CD4-positive, alpha-beta T cell treated with Interleukin-6 at 100 ng/mL for 8 hours (primary cell): Measurements from ENCODE around the gene ASXL2.

ENCODE experiments used
- DNase-seq: peaks from one replicate; pipeline ENCODE4 v3.0.0-alpha.2; 2020; ENCODE audit warnings: mixed read lengths, low spot score

ASXL2 gene

DNA sequence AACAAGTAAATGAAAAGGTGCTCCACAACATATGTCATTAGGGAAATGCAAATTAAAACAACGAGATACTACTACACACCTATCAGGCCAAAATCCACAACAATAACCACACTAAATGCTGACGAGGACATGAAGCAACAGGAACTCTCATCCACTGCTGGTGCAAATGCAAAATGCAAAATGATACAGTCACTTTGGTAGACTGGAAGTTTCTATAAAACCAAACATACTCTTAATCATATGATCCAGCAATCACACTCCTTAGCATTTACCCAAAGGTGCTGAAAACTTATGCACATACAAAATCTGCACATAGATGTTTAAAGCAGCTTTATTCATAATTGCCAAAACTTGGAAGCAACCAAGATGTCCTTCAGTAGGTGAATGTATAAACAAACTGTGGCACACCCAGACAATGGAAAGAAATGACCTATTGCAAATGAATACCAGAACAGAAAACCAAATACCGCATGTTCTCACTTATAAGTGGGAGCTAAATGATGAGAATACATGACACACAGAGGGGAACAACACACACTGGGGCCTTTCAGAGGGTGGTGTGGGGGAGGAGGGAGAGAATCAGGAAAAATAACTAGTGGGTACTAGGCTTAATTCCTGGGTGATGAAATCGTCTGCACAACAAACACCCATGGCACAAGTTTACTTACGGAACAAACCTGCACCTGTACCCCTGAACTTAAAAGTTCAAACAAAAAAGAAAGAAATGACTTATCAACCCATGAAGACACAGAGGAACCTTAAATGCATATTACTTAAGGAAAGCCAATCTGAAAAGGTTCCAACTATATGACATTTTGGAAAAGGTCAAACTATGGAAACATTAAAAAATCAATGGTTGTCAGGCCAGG lies 80.4 kb downstream of the ASXL2 start:
- no peak for DNase-seq

GRCh38 chr2:25794544-25795276 lies 83.6 kb downstream of the ASXL2 start:
- peak; percentile 41 for DNase-seq

DNA sequence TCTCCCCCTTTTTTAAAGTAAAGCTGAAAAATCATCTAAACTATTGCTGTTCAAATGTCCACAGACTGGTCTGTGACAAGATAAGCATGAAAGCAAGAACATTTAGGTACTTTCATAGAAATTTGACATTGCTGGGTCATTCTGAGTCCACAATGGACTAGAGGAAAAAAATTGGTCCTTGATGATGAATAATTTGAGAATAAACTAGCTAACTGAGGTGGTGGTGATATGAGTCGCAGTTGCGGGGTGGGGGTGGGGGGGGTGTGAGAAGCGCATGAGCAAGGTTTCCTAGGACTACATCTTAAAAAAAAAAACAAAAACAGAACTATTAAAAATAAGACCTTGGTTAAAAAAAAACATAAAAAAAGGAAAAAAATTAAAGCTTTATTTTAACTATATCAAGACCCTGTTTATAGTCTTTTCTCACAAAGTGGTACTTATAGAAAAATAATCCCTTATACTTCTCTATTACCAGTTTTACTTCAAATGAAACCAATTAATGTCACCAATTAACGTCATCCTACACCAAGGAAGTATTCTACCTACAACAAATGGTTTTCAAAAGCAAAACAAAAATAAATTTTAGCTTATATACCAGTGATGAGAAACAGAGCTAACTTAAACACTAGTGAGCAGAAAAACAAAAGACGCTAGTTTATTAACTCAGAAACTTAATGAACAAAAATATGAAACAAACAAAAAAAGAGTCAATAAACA lies 88.1 kb downstream of the ASXL2 start:
- DNase-seq: no peak

DNA sequence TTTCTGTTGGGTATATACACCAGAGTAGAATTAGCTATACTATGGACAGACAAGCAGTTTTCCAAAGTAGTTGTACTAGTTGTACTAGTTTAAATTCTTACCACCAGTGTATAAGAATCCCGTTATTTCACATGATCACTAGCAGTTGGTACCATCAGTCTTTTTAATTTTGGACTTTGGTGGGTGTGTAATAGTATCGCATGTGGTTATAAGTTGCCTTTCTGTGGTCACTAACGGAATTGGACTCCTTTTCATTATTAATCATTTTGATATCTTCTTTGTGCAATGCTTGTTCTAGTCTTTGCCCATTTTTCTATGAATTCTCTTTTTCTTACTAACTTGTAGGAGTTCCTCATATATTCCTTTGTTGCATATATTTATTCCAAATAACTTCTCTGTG lies 89.8 kb downstream of the ASXL2 start:
- no peak for DNase-seq

- no peak for DNase-seq
Measured at GRCh38 chr2:25787020-25787419, 91.3 kb downstream of the ASXL2 start.

- no peak for DNase-seq
Measured at GRCh38 chr2:25784404-25784803, 93.9 kb downstream of the ASXL2 start.

DNA sequence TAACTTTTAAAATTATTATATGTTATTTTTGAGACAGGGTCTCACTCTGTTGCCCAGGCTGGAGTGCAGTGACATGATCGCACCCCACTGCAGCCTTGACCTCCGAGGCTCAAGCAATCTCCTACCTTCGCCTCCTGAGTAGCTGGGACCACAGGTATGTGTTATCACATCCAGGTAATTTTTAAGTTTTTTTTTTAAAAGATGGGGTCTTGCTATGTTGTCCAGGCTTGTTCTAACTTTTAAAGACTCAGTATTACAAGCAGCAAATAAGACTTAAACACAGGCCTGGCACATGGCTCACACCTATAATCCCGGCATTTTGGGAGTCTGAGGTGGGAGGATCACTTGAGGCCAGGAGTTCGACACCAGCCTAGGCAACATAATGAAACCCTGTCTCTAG lies 101.2 kb downstream of the ASXL2 start:
- no peak for DNase-seq

DNA sequence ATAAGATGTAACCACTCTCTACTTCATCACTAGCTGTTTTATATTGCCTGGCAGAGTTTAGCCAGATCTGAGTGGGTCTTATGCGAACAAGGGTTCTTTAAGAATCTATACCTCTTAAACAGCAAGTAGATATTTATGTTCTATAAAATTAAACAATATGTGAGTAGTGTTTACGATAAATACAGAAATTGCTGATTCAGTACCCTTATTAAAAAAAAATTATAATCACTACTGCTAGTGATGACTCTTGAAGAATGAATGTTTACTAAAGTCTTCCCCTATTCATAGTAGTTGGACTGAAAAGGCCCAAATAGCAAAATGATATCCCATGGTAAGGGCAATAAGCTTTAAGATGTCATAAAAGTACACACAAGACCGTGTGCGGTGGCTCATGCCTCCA lies 106.2 kb downstream of the ASXL2 start:
- no peak for DNase-seq

DNA sequence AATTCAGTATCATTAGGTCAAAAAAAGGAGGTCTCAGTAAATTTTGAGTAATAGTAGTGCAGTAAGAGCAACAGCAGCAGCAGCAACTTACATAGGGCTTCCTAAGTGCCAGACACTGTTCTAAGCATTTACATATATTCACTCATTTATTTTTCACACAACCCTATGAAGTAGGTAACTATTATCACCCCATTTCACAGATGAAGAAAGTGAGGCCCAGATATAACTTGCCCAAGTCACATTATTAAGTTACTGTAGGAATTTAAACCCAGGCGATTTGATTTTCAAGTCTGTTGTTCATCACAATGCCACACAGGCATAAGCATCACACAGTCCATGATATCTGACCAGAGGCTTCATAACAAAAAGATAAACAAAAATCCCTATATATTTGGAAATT lies 114.7 kb downstream of the ASXL2 start:
- DNase-seq: no peak

DNA sequence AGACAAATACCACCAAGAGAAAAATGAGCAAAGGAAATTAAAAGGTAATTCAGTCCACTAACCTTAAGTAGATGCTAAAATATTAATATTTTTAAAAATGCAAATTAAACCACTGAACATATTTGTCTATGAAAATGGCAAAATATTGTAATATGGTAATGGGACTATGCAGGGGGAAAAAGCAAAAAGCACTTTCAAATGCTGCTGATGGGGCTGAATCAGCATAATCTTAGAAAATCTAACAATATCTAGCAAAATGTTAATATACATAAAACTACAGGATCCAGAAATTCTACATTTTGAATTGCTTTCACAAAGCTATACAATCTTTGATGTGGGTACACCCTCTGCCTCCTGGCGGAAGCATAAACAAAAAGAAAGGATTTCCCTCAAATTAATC lies 118.0 kb downstream of the ASXL2 start:
- DNase-seq: no peak

DNA sequence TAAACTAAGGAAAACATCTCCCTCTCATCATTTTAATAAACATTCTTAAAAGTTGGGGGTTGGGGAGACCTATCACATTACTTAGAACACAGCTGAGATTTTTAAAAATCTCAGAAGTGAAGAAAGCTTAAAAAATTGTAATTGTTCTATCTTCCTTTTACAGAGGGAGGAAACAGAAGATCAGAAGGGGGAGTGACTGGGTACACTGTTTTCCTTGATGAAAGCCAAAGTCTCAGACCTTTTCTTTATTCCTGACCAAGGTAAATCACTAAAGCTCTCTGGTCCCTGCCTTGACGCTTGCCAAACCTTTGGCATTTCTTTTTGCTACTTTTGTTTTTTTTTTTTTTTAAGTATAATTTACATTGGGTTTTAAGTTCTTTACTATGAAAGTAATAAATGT lies 119.9 kb downstream of the ASXL2 start:
- DNase-seq: no peak

- no peak for DNase-seq
Measured at GRCh38 chr2:25757906-25758305, 120.4 kb downstream of the ASXL2 start.

GRCh38 chr2:25756536-25756935 lies 121.8 kb downstream of the ASXL2 start:
- DNase-seq: no peak

DNA sequence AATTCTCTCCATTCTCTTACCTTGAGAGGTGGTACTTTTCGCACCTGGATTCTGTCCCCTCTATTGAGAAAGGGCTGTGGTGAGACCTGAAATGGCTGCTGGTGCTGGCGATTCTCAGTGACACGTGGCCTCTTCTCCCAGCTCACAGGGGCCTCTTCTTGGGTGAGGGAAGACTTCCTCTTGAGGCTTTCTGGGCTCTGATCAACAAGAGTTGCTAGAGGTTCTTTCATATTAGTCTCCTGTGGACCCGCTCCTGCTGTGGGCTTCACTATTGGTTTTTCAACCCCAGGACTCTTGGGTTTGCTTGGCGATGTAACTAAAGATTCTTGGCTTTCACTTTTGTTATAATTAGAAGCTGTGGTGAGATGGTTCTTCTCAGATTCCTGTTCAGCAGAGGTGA lies 128.6 kb downstream of the ASXL2 start:
- no peak for DNase-seq

- DNase-seq: no peak
Measured at GRCh38 chr2:25744055-25744454, 134.2 kb downstream of the ASXL2 start.

- no peak for DNase-seq
Measured at GRCh38 chr2:25743132-25743830, 135.0 kb downstream of the ASXL2 start.

- DNase-seq: no peak
Measured at GRCh38 chr2:25742501-25742900, 135.8 kb downstream of the ASXL2 start.

GRCh38 chr2:25740810-25741381 lies 137.4 kb downstream of the ASXL2 start:
- DNase-seq: no peak

DNA sequence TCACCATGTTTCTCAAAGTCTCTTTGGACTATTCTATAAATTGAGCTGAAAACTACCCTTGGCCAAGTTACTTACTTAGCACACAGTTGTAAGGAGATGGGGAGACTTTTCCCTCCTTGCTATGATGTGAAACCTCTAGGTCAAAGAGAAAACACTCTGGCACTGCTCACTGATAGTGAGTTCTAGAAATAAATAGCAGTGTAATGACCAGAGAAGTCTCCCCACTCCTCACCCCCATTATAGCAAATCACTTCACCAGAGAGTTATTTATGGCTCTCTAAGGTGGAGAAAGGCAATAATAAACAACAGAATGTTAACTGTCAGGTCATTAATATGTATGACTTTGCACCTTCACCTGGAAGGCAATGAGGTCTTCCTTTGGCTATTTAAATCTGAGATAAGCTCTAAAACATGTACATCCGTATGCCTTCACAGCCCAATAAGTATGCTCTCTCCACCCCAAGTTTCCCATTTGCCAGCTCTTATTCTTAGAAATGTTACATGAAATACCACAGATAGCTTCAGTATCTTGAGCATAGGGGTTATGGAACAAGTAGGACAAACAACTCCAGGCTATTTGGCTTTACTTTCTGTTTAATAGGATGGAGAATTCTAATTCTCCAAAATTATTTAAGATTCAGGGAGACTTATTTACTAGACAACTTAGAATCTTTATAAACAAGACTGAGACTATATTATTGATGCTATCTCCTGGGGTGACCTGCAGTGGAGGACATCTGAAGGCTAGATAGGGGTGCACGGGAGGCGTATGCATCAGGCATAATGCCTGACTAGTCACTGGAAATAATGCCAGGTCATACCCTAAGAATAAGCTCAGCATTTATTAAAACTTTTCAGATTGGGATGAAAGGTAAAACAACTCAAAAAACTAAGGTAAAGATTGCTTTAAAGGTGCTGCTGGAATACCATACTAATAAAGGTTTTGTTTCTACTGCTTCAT lies 139.6 kb downstream of the ASXL2 start:
- no peak for DNase-seq

DNA sequence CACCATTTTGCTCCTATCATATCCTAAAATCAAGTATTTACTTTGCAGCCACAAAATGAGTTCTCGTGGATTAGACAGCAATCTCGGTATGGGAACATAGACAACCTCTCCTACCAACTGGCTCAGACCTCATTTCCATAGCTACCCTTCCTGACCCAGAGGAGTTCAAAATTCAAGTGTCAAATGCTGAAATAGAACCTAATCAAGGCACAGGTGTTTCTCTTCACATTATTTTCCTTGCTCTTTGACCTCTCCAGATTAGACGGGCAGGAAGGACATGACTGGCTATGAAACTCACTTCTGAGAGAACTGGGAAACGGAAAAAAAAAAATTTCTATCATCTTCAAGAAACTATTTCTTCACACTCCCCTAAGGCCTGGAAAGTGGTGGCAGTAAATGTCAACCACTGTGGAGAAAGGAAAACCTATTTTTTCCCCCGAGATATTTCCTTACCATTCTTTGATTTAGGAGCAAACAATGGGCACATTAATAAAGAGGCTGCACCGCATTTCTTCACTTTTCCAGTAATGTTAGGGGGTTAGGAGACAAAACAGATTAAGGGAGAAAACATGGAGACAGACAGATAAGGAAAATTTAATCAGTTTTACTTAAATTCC lies 141.3 kb downstream of the ASXL2 start:
- DNase-seq: no peak
